Measurements from ENCODE around the gene CLASP1. TPM values are rescaled to one million over a fixed set of nuclear protein-coding genes. Genes with fewer than 3 reads are reported as not detected.
A peak's percentile ranks its signal among the peaks of the same experiment; 100 is the strongest.

Gene CLASP1
- total and polyA plus RNA-seq, 2 experiments from 2014 or later: 16.6 to 56.3 TPM

DNA sequence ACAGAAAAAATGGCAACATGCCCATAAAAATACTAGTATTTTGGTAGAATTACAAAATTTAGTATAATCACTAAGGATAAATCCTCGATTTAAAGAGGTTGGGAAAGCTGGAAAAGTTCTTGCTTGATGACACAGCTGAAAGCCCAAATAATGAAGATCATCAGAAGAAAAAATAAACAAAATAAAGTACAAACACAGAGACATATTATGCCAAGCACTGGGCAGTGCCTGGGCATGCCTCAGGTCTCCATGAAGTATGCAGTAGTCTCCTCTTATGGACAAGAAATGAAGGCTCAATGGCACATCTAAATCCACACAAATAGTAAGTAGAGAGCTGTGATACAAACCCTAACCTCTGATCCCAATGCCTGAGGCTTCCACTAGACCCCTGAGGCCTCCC lies 60.9 kb downstream of the CLASP1 start:
- peaks cover 9% of the 10 kb centered on the region; the same call in 2 of the 3 replicates for H3K4me1 Mint-ChIP-seq
- no peak overlapping the region for H3K27ac ChIP-seq (ENCODE audit: low read depth)
- H3K9me3 Mint-ChIP-seq: no peaks in the 10 kb centered on the region
- no peaks in the 10 kb centered on the region for H3F3A ChIP-seq (replicated peaks; ENCODE audit: low read depth)
- H3K36me3 Mint-ChIP-seq (ENCODE audit: low read depth): peaks cover 3% of the 10 kb centered on the region; the same call in 1 of the 3 replicates
- no peak overlapping the region for H3K4me3 ChIP-seq
- H2AFZ ChIP-seq: no peak overlapping the region
- no peaks in the 10 kb centered on the region for H3K27me3 ChIP-seq (ENCODE audit: insufficient read depth)
- peaks cover 69% of the 10 kb centered on the region for H3K79me2 ChIP-seq (replicated peaks; ENCODE audit: insufficient read depth)
- peaks cover 6% of the 10 kb centered on the region for H3K4me1 ChIP-seq (ENCODE audit: insufficient read depth)
- H3K27ac Mint-ChIP-seq: peak overlapping the region; percentile 68; the same call in 1 of the 2 replicates
- H3K4me3 Mint-ChIP-seq: no peak overlapping the region
- TF ChIP-seq, protein P1, sequence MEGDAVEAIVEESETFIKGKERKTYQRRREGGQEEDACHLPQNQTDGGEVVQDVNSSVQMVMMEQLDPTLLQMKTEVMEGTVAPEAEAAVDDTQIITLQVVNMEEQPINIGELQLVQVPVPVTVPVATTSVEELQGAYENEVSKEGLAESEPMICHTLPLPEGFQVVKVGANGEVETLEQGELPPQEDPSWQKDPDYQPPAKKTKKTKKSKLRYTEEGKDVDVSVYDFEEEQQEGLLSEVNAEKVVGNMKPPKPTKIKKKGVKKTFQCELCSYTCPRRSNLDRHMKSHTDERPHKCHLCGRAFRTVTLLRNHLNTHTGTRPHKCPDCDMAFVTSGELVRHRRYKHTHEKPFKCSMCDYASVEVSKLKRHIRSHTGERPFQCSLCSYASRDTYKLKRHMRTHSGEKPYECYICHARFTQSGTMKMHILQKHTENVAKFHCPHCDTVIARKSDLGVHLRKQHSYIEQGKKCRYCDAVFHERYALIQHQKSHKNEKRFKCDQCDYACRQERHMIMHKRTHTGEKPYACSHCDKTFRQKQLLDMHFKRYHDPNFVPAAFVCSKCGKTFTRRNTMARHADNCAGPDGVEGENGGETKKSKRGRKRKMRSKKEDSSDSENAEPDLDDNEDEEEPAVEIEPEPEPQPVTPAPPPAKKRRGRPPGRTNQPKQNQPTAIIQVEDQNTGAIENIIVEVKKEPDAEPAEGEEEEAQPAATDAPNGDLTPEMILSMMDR (conservative IDR thresholded peaks at IDR 0.05; ENCODE audit: low read depth in 2 of 2): no peak
- TF ChIP-seq, protein P2, sequence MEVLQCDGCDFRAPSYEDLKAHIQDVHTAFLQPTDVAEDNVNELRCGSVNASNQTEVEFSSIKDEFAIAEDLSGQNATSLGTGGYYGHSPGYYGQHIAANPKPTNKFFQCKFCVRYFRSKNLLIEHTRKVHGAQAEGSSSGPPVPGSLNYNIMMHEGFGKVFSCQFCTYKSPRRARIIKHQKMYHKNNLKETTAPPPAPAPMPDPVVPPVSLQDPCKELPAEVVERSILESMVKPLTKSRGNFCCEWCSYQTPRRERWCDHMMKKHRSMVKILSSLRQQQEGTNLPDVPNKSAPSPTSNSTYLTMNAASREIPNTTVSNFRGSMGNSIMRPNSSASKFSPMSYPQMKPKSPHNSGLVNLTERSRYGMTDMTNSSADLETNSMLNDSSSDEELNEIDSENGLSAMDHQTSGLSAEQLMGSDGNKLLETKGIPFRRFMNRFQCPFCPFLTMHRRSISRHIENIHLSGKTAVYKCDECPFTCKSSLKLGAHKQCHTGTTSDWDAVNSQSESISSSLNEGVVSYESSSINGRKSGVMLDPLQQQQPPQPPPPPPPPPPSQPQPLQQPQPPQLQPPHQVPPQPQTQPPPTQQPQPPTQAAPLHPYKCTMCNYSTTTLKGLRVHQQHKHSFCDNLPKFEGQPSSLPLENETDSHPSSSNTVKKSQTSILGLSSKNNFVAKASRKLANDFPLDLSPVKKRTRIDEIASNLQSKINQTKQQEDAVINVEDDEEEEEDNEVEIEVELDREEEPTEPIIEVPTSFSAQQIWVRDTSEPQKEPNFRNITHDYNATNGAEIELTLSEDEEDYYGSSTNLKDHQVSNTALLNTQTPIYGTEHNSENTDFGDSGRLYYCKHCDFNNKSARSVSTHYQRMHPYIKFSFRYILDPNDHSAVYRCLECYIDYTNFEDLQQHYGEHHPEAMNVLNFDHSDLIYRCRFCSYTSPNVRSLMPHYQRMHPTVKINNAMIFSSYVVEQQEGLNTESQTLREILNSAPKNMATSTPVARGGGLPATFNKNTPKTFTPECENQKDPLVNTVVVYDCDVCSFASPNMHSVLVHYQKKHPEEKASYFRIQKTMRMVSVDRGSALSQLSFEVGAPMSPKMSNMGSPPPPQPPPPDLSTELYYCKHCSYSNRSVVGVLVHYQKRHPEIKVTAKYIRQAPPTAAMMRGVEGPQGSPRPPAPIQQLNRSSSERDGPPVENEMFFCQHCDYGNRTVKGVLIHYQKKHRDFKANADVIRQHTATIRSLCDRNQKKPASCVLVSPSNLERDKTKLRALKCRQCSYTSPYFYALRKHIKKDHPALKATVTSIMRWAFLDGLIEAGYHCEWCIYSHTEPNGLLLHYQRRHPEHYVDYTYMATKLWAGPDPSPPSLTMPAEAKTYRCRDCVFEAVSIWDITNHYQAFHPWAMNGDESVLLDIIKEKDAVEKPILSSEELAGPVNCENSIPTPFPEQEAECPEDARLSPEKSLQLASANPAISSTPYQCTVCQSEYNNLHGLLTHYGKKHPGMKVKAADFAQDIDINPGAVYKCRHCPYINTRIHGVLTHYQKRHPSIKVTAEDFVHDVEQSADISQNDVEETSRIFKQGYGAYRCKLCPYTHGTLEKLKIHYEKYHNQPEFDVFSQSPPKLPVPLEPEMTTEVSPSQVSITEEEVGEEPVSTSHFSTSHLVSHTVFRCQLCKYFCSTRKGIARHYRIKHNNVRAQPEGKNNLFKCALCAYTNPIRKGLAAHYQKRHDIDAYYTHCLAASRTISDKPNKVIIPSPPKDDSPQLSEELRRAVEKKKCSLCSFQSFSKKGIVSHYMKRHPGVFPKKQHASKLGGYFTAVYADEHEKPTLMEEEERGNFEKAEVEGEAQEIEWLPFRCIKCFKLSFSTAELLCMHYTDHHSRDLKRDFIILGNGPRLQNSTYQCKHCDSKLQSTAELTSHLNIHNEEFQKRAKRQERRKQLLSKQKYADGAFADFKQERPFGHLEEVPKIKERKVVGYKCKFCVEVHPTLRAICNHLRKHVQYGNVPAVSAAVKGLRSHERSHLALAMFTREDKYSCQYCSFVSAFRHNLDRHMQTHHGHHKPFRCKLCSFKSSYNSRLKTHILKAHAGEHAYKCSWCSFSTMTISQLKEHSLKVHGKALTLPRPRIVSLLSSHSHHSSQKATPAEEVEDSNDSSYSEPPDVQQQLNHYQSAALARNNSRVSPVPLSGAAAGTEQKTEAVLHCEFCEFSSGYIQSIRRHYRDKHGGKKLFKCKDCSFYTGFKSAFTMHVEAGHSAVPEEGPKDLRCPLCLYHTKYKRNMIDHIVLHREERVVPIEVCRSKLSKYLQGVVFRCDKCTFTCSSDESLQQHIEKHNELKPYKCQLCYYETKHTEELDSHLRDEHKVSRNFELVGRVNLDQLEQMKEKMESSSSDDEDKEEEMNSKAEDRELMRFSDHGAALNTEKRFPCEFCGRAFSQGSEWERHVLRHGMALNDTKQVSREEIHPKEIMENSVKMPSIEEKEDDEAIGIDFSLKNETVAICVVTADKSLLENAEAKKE (CRISPR knock-in tag; IDR thresholded peaks at IDR 0.05): no peak
- TF ChIP-seq, protein P3, sequence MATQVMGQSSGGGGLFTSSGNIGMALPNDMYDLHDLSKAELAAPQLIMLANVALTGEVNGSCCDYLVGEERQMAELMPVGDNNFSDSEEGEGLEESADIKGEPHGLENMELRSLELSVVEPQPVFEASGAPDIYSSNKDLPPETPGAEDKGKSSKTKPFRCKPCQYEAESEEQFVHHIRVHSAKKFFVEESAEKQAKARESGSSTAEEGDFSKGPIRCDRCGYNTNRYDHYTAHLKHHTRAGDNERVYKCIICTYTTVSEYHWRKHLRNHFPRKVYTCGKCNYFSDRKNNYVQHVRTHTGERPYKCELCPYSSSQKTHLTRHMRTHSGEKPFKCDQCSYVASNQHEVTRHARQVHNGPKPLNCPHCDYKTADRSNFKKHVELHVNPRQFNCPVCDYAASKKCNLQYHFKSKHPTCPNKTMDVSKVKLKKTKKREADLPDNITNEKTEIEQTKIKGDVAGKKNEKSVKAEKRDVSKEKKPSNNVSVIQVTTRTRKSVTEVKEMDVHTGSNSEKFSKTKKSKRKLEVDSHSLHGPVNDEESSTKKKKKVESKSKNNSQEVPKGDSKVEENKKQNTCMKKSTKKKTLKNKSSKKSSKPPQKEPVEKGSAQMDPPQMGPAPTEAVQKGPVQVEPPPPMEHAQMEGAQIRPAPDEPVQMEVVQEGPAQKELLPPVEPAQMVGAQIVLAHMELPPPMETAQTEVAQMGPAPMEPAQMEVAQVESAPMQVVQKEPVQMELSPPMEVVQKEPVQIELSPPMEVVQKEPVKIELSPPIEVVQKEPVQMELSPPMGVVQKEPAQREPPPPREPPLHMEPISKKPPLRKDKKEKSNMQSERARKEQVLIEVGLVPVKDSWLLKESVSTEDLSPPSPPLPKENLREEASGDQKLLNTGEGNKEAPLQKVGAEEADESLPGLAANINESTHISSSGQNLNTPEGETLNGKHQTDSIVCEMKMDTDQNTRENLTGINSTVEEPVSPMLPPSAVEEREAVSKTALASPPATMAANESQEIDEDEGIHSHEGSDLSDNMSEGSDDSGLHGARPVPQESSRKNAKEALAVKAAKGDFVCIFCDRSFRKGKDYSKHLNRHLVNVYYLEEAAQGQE (IDR thresholded peaks at IDR 0.05; ENCODE audit: unreplicated experiment): no peak
- TF ChIP-seq JUNB (IDR thresholded peaks at IDR 0.05; ENCODE audit: unreplicated experiment) (no peak), STAT1 (IDR thresholded peaks at IDR 0.05; ENCODE audit: unreplicated experiment) (no peak)
- H4K20me1 ChIP-seq (replicated peaks; ENCODE audit: insufficient read depth): peaks cover 22% of the 10 kb centered on the region
- no peak overlapping the region for H3K4me2 ChIP-seq
- no peak for DNase-seq (ENCODE audit: low spot score)
- no peaks in the 10 kb centered on the region for H3K36me3 ChIP-seq (ENCODE audit: insufficient read depth)
- no peak for ATAC-seq
- H3K27me3 Mint-ChIP-seq (ENCODE audit: insufficient read depth, low read depth, poor library complexity): peaks cover 2% of the 10 kb centered on the region
- no peaks in the 10 kb centered on the region for H3K9me2 ChIP-seq (ENCODE audit: insufficient read depth)
